Activated naive CD4-positive, alpha-beta T cell treated with anti-CD3 and anti-CD28 coated beads, Interleukin-2, amount 50 U/mL, for 24 hours (primary cell): Measurements from ENCODE around the gene SNN.

ENCODE experiments used
- H3K27ac Mint-ChIP-seq: one replicate; pipeline ENCODE4 v1.8.0; 2021; ENCODE audit warnings: mild to moderate bottlenecking, mixed read lengths
- H3K27me3 Mint-ChIP-seq: one replicate; pipeline ENCODE4 v1.8.0; 2021; ENCODE audit warnings: mixed read lengths
- H3K36me3 Mint-ChIP-seq: one replicate; pipeline ENCODE4 v1.8.0; 2021; ENCODE audit warnings: mixed read lengths
- H3K4me1 Mint-ChIP-seq: one replicate; pipeline ENCODE4 v1.8.0; 2021; ENCODE audit warnings: mixed read lengths
- H3K4me3 Mint-ChIP-seq: one replicate; pipeline ENCODE4 v1.8.0; 2021; ENCODE audit warnings: mild to moderate bottlenecking, mixed read lengths
- H3K9me3 Mint-ChIP-seq: one replicate; pipeline ENCODE4 v1.8.0; 2021; ENCODE audit warnings: mixed read lengths

Gene SNN

GRCh38 chr16:11649276-11649675 is 19.0 kb upstream of the SNN start:
- H3K4me3 Mint-ChIP-seq, result no peak overlapping the region
- H3K9me3 Mint-ChIP-seq, result no peaks in the 10 kb centered on the region
- no peaks in the 10 kb centered on the region for H3K36me3 Mint-ChIP-seq

GRCh38 chr16:11650641-11651591 is 17.3 kb upstream of the SNN start:
- H3K27ac Mint-ChIP-seq, result peak overlapping the region; percentile 68
- peaks cover 13% of the 10 kb centered on the region for H3K4me1 Mint-ChIP-seq
- H3K4me3 Mint-ChIP-seq, result no peak overlapping the region
- H3K36me3 Mint-ChIP-seq, result no peaks in the 10 kb centered on the region
- no peaks in the 10 kb centered on the region for H3K9me3 Mint-ChIP-seq
- no peaks in the 10 kb centered on the region for H3K27me3 Mint-ChIP-seq

More at GRCh38 chr16:11649276-11649675, 19.0 kb upstream of the SNN start:
- Mint-ChIP-seq H3K27me3 (no peaks in the 10 kb centered on the region), H3K27ac (no peak overlapping the region), H3K4me1 (peaks cover 9% of the 10 kb centered on the region)

GRCh38 chr16:11651796-11652195 is 16.5 kb upstream of the SNN start:
- no peak overlapping the region for H3K27ac Mint-ChIP-seq
- no peaks in the 10 kb centered on the region for H3K27me3 Mint-ChIP-seq
- H3K9me3 Mint-ChIP-seq, result no peaks in the 10 kb centered on the region
- H3K4me1 Mint-ChIP-seq, result peaks cover 13% of the 10 kb centered on the region
- no peak overlapping the region for H3K4me3 Mint-ChIP-seq
- no peaks in the 10 kb centered on the region for H3K36me3 Mint-ChIP-seq

DNA sequence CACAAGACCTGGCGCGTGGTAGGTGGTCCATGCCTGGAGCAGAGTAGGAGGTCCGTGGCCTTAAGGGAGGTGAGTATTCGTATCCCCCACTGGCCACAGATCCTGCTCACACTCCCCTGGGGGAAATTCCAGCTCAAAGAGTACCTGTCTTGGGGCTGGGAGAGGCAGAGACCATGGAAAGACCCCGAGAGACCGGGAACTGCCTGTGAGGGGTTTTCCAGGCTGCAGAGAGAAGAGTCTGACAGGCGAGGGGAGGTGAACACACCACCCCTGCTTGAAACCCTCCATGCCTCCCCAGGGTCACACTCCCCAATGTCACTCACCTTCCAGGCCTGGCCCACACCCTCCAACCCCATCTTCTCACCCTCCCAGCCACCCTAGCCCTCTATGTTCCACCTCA is 12.6 kb upstream of the SNN start:
- no peak overlapping the region for H3K4me3 Mint-ChIP-seq
- H3K9me3 Mint-ChIP-seq, result no peaks in the 10 kb centered on the region
- H3K27ac Mint-ChIP-seq, result no peak overlapping the region
- no peaks in the 10 kb centered on the region for H3K36me3 Mint-ChIP-seq
- H3K4me1 Mint-ChIP-seq, result peaks cover 19% of the 10 kb centered on the region
- H3K27me3 Mint-ChIP-seq, result no peaks in the 10 kb centered on the region

DNA sequence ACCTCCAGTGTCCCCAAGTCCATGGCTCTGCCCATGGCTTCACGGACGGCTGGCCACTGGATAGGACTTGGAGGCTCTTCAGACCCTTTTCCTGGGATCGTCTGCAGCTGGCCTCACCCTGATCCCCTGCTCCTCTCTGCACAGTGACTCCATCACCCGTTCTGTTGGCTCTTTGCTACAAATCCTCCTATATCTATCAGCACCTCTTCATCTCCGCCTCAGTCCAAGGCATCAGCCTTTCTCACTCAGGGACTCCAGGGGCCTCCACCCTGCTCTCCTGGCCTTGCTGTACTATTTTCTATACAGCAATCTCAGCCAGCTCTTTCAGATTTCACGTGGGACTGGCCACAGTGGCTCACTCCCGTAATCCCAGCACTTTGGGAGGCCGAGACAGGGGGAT is 10.7 kb upstream of the SNN start:
- peak overlapping the region; percentile 38 for H3K27ac Mint-ChIP-seq
- peaks cover 17% of the 10 kb centered on the region for H3K4me1 Mint-ChIP-seq
- H3K9me3 Mint-ChIP-seq, result no peaks in the 10 kb centered on the region
- H3K27me3 Mint-ChIP-seq, result no peaks in the 10 kb centered on the region
- no peak overlapping the region for H3K4me3 Mint-ChIP-seq
- no peaks in the 10 kb centered on the region for H3K36me3 Mint-ChIP-seq

DNA sequence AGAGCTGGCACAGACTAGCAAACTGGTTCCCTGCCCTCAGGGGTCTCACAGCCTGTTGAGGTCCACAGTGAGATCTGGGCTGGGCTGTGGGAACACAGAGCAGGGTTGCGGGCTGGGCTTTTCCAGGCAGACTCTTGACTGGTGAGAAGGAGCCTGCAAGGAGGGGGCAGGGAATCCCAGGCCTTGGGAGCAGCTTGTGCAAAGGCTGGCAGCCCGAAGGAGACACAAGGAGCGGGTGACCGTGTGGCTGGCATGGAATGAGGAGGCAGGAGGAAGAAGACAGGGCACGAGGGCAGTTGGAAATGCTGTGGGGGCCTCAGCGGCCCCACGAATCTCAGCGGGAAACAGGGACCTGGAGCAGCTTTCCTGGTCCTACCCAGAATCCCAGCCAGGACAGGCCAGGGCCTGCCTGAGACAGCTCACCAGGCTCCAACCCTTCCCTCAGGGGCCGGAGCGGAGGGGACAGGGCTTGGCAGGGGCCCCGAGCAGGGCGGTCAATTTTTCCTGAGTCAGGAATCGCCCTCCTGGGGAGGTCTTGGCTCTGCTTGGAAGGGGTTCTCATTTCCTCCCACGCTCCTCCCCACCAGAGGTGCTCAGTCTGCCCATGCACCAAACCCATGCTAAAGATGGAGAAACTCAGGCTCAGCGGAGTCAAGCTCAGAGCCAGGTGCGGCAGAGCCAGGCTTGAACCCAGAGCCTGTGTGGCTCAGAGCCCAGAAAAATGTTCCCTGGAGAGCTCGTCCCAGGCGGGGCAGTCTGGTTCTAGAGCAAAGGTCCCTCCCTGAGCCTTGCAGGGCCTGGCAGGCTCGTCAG is 9.2 kb upstream of the SNN start:
- Mint-ChIP-seq H3K9me3 (no peaks in the 10 kb centered on the region), H3K27me3 (no peaks in the 10 kb centered on the region), H3K4me3 (no peak overlapping the region), H3K4me1 (peaks cover 28% of the 10 kb centered on the region), H3K27ac (no peak overlapping the region), H3K36me3 (no peaks in the 10 kb centered on the region)

DNA sequence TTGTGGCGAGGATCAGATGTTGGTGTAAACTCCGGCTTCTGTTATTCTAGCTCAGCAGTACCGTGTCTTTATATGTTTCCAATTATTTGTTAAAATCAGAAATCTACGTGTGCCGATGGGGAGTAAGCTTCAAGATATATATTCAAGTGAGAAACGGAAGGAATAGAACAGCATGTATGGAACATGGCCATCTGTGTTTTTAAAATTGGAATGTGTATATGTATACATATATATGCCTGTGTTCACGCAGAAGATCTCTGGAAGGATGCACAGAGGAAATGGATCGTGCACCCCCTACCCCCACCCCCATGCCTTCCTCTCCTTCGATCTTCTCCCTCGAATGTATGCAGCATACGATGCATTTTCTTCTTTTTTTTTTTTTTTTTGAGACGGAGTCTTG is 7.7 kb upstream of the SNN start:
- H3K4me1 Mint-ChIP-seq, result peaks cover 37% of the 10 kb centered on the region
- H3K27me3 Mint-ChIP-seq, result no peaks in the 10 kb centered on the region
- H3K27ac Mint-ChIP-seq, result no peak overlapping the region
- H3K9me3 Mint-ChIP-seq, result no peaks in the 10 kb centered on the region
- no peaks in the 10 kb centered on the region for H3K36me3 Mint-ChIP-seq
- H3K4me3 Mint-ChIP-seq, result no peak overlapping the region

DNA sequence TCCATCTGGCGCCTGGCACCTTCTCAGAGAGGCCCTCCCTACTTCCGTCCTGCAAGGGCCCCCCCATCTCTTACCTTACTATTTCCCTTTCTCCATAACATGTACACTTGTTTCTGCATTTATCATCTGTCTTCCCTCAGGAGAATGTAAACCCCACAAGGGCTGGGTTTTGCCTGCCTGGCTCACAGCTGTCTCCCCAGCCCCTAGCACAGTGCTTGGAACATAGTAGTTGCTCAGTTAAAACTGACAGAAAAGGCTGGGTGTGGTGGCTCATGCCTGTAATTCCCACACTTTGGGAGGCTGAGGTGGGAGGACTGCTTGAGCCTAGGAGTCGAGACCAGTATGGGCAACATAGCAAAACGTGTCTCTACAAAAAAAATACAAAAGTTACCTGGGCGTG is 5.7 kb upstream of the SNN start:
- Mint-ChIP-seq H3K4me1 (peaks cover 50% of the 10 kb centered on the region), H3K36me3 (no peaks in the 10 kb centered on the region), H3K27ac (no peak overlapping the region), H3K4me3 (peak overlapping the region; percentile 11), H3K27me3 (no peaks in the 10 kb centered on the region), H3K9me3 (no peaks in the 10 kb centered on the region)

GRCh38 chr16:11665071-11665491 is 3.2 kb upstream of the SNN start:
- peaks cover 58% of the 10 kb centered on the region for H3K4me1 Mint-ChIP-seq
- H3K4me3 Mint-ChIP-seq, result peak overlapping the region; percentile 41
- H3K36me3 Mint-ChIP-seq, result no peaks in the 10 kb centered on the region
- peak overlapping the region; percentile 78 for H3K27ac Mint-ChIP-seq
- no peaks in the 10 kb centered on the region for H3K27me3 Mint-ChIP-seq
- H3K9me3 Mint-ChIP-seq, result no peaks in the 10 kb centered on the region

GRCh38 chr16:11666103-11667055 is 1.9 kb upstream of the SNN start:
- Mint-ChIP-seq H3K36me3 (no peaks in the 10 kb centered on the region), H3K4me3 (peak overlapping the region; percentile 77), H3K27ac (peak overlapping the region; percentile 70), H3K27me3 (no peaks in the 10 kb centered on the region), H3K4me1 (peaks cover 67% of the 10 kb centered on the region), H3K9me3 (no peaks in the 10 kb centered on the region)

- Mint-ChIP-seq H3K36me3 (no peaks in the 10 kb centered on the region), H3K9me3 (no peaks in the 10 kb centered on the region), H3K4me1 (peaks cover 76% of the 10 kb centered on the region), H3K27me3 (no peaks in the 10 kb centered on the region), H3K27ac (peak overlapping the region; percentile 41), H3K4me3 (peak overlapping the region; percentile 77)
These were observed 933 bp upstream of the SNN start for GRCh38 chr16:11667221-11667823.

DNA sequence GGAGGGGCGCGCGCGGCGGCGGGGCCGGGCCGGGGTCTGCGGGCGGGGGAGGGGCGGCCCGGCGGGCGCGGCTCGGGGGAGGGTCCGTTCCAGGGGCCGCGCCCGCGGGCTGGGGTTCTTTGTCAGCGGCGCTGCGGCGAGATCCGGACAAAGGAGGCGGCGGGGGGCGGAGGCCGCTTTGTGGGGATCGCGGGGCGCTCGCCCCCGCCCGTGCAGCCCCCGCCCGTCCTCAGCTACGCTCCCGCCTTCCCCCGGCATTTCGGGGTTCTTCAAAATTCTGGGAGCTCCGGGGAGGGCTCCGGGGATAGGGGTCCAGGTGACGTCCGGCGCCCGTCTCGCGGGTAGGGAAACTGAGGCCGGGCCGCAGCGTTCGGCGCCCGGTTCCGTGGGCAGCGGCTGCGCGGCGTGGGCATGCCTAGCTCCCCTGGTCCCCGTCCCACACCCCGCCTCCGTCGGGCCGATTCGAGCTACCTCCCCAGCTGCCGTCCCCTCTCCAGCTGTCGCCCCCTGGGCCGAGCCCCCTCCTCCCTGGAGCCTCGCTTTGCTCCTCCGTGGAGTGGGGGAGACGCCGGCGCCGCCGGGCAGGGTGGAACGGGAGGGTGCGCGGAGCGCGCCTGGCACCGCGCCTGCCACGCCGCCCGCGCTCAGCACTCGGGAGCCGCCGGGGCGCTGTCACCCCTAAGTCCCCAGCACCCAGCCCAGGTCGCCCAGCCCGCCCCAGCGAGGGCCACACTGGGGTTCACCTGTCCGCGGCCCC is 546 bp downstream of the SNN start:
- peak overlapping the region; percentile 80 for H3K4me3 Mint-ChIP-seq
- no peaks in the 10 kb centered on the region for H3K36me3 Mint-ChIP-seq
- no peak overlapping the region for H3K27ac Mint-ChIP-seq
- H3K4me1 Mint-ChIP-seq, result peaks cover 76% of the 10 kb centered on the region
- no peaks in the 10 kb centered on the region for H3K27me3 Mint-ChIP-seq
- no peaks in the 10 kb centered on the region for H3K9me3 Mint-ChIP-seq

DNA sequence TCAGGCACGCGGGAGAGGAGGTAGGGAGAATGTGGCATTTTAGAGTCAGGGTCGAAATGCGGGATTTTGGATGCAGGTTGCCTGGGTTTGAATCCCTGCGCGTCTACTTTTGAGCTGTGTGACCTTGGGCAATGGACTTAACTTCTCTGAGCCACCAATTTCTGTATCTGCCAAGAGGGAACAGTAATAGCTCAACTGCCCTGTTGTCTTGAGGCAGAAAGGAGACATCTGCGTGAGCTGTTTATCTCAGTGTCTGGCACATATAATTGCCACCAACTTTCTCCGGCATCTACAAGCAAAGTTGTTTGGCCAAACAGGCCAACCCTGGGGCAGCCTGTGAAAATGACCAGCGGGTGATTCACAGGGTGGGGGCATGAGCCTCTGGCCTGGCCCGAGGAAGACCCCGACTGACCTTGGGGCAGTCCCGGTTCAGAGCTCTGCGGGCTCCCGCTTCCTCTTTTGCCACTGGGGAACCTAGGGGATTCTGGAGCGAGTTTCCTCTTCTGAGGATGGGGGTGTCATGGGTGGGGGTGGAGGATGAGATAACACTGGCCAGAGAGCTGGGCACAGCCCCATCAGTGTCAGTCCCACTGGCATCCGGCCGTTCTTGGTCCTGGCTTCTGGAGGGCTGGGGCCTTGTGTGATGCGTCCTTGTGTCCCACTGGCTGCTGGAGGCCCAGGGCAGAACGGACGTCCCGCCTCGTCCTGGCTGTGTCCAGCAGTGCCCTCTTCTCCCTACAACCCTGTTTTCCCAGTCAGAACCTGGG is 1.3 kb downstream of the SNN start:
- no peaks in the 10 kb centered on the region for H3K27me3 Mint-ChIP-seq
- H3K36me3 Mint-ChIP-seq, result no peaks in the 10 kb centered on the region
- H3K4me3 Mint-ChIP-seq, result peak overlapping the region; percentile 80
- peaks cover 76% of the 10 kb centered on the region for H3K4me1 Mint-ChIP-seq
- peak overlapping the region; percentile 84 for H3K27ac Mint-ChIP-seq
- no peaks in the 10 kb centered on the region for H3K9me3 Mint-ChIP-seq
